KMS-11 (cell line): ENCODE results near the gene TREX2.
"Not testable (repeated sequence)": the region's sequence is repeated elsewhere in the genome, so short reads cannot be mapped to it uniquely, and the experiment has no call there.

Experiments used
- H2AFZ ChIP-seq: fragments of 200-600 bp; sonication (generic); 2 replicates; pipeline ENCODE4 v1.6.1; 2016; ENCODE audit warnings: antibody characterized with exemption, mixed run types, low read depth
- H3K27ac ChIP-seq: fragments of 200-600 bp; sonication (generic); 2 replicates; pipeline ENCODE4 v1.6.1; 2016; ENCODE audit warnings: mild to moderate bottlenecking, mixed run types
- H3K27me3 ChIP-seq: fragments of 200-600 bp; sonication (generic); 2 replicates; pipeline ENCODE4 v1.6.1; 2017; ENCODE audit warnings: mild to moderate bottlenecking, low read depth, mixed run types, moderate library complexity; ENCODE audit not compliant: insufficient read depth
- H3K36me3 ChIP-seq: fragments of 200-600 bp; sonication (generic); 2 replicates; pipeline ENCODE4 v1.6.1; 2017; ENCODE audit warnings: mild to moderate bottlenecking, mixed run types; ENCODE audit not compliant: insufficient read depth
- H3K4me1 ChIP-seq: fragments of 200-600 bp; sonication (generic); 2 replicates; pipeline ENCODE4 v1.6.1; 2016; ENCODE audit warnings: mild to moderate bottlenecking, low read depth, mixed run types; ENCODE audit not compliant: poor library complexity, severe bottlenecking
- H3K4me2 ChIP-seq: fragments of 200-600 bp; sonication (generic); 2 replicates; pipeline ENCODE4 v1.7.0; 2016; ENCODE audit warnings: mild to moderate bottlenecking, mixed run types
- H3K4me3 ChIP-seq: fragments of 200-600 bp; sonication (generic); IDR thresholded peaks from 2 replicates; pipeline ENCODE4 v1.6.1; 2017; ENCODE audit warnings: low read depth, low read length, mixed read lengths; ENCODE audit not compliant: insufficient read depth
- H3K79me2 ChIP-seq: fragments of 200-600 bp; sonication (generic); 2 replicates; pipeline ENCODE4 v1.6.1; 2016; ENCODE audit warnings: low read depth, mixed run types; ENCODE audit not compliant: insufficient read depth
- H3K9ac ChIP-seq: fragments of 200-600 bp; sonication (generic); 2 replicates; pipeline ENCODE4 v1.6.1; 2016; ENCODE audit warnings: mild to moderate bottlenecking, mixed run types
- H4K20me1 ChIP-seq: fragments of 200-600 bp; sonication (generic); 2 replicates; pipeline ENCODE4 v1.6.1; 2016; ENCODE audit warnings: mild to moderate bottlenecking, mixed run types; ENCODE audit not compliant: insufficient read depth
- TF ChIP-seq, protein P1 (sequence below): fragments of 200-600 bp; sonication (generic); conservative IDR thresholded peaks from 2 replicates; pipeline ENCODE4 v1.6.1; 2017; ENCODE audit warnings: low read depth, mild to moderate bottlenecking, antibody characterized with exemption, low read length, moderate library complexity, mixed read lengths

TREX2 gene

DNA sequence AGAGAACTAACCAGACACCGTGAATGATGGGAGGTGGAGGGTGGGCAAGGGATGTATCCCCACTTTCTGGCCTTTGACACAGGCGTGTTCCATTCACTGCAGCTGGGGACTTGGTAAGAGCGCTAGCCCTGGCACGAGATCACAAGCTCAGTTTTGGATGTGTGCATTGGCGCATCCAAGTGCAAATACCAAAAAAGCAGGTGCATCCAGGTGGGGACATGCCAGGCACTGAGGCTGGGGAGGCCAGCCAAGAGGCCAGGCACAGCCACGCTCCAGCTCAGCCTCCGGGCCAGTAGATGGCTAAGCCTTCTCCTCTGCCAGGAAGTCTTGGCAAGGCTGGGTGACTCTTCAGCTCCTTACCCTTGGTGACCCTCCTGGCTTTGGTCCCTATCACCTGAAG, 39.0 kb downstream of the TREX2 start:
- TF ChIP-seq, protein P1, sequence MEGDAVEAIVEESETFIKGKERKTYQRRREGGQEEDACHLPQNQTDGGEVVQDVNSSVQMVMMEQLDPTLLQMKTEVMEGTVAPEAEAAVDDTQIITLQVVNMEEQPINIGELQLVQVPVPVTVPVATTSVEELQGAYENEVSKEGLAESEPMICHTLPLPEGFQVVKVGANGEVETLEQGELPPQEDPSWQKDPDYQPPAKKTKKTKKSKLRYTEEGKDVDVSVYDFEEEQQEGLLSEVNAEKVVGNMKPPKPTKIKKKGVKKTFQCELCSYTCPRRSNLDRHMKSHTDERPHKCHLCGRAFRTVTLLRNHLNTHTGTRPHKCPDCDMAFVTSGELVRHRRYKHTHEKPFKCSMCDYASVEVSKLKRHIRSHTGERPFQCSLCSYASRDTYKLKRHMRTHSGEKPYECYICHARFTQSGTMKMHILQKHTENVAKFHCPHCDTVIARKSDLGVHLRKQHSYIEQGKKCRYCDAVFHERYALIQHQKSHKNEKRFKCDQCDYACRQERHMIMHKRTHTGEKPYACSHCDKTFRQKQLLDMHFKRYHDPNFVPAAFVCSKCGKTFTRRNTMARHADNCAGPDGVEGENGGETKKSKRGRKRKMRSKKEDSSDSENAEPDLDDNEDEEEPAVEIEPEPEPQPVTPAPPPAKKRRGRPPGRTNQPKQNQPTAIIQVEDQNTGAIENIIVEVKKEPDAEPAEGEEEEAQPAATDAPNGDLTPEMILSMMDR, result no peak
- no peaks in the 10 kb centered on the region for H3K79me2 ChIP-seq
- no peak overlapping the region for H3K4me3 ChIP-seq
- no peaks in the 10 kb centered on the region for H3K36me3 ChIP-seq
- H3K27me3 ChIP-seq, result no peaks in the 10 kb centered on the region
- H3K27ac ChIP-seq, result no peak overlapping the region
- H3K4me1 ChIP-seq, result no peaks in the 10 kb centered on the region
- H3K9ac ChIP-seq, result no peak overlapping the region
- H2AFZ ChIP-seq, result no peak overlapping the region
- no peak overlapping the region for H3K4me2 ChIP-seq
- no peaks in the 10 kb centered on the region for H4K20me1 ChIP-seq

DNA sequence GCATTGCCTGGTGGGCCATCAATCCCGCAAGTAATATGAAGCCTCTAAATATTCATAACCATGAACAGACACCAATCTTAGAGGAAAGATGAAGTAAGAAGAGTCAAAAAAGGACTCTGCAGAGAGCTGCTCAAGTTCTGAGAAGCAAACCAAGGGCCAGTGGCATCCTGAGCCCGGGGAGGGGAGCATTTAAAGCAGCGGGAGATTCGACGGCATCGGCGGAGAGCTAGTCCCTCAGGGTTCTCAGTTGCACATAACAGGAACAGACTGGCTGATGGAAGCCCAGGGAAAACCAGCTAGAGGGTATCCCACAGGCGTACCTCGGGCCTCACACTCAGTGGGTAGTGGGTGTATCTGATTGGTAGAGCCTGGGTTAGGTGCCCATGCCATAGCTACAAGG, 39.8 kb downstream of the TREX2 start:
- no peak overlapping the region for H2AFZ ChIP-seq
- no peaks in the 10 kb centered on the region for H3K36me3 ChIP-seq
- H3K4me3 ChIP-seq, result no peak overlapping the region
- no peaks in the 10 kb centered on the region for H4K20me1 ChIP-seq
- H3K4me2 ChIP-seq, result no peak overlapping the region
- TF ChIP-seq, protein P1, result no peak
- H3K27ac ChIP-seq, result no peak overlapping the region
- no peaks in the 10 kb centered on the region for H3K4me1 ChIP-seq
- H3K79me2 ChIP-seq, result no peaks in the 10 kb centered on the region
- no peaks in the 10 kb centered on the region for H3K27me3 ChIP-seq
- no peak overlapping the region for H3K9ac ChIP-seq

DNA sequence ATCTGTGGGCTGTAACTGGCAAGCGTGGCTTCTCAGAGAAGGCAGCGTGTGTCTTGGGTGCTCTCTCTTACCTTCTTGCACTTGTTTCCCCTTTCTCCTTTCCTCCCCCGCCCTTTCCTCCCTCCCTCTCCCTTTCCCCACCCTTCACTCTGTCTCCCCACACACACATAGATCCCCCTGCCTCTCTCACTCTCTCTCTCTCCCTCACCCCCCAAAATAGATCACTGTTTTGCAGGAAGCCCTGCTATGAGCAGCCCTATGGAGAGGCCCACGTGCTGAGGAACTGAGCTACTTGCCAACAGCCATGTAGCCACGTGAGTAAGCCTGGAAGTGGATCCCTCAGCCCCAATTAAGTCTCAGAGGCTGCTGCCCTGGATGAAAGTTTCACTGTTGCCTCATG, 40.4 kb downstream of the TREX2 start:
- H3K4me2 ChIP-seq, result no peak overlapping the region
- H4K20me1 ChIP-seq, result no peaks in the 10 kb centered on the region
- TF ChIP-seq, protein P1, result no peak
- no peaks in the 10 kb centered on the region for H3K36me3 ChIP-seq
- no peaks in the 10 kb centered on the region for H3K27me3 ChIP-seq
- H3K4me1 ChIP-seq, result no peaks in the 10 kb centered on the region
- no peak overlapping the region for H3K27ac ChIP-seq
- no peak overlapping the region for H2AFZ ChIP-seq
- H3K79me2 ChIP-seq, result no peaks in the 10 kb centered on the region
- H3K9ac ChIP-seq, result no peak overlapping the region
- H3K4me3 ChIP-seq, result no peak overlapping the region

DNA sequence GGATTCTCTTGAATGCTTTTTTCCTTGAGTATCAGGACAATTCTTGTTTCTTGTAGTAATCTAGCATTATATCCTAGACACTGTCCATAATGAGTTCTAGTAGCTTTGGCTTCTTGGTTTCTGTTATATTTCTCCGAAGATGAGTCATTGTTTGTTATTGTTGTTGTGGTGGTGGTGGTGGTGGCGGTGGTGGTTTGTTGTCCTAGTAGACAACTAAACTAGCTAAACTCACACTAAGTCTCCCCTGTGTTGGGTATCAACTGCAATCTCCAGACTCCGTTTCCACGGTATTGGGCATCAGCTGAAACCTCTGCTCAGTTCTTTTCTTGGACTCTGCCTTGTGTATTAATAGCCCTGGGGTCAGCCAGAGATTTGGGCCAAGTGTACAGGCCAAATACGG, 41.5 kb downstream of the TREX2 start:
- H2AFZ ChIP-seq, H3K36me3 ChIP-seq, H3K4me3 ChIP-seq, H3K27me3 ChIP-seq, H3K4me1 ChIP-seq, H3K9ac ChIP-seq, H3K4me2 ChIP-seq, H3K79me2 ChIP-seq, H3K27ac ChIP-seq, H4K20me1 ChIP-seq: not testable (repeated sequence)

DNA sequence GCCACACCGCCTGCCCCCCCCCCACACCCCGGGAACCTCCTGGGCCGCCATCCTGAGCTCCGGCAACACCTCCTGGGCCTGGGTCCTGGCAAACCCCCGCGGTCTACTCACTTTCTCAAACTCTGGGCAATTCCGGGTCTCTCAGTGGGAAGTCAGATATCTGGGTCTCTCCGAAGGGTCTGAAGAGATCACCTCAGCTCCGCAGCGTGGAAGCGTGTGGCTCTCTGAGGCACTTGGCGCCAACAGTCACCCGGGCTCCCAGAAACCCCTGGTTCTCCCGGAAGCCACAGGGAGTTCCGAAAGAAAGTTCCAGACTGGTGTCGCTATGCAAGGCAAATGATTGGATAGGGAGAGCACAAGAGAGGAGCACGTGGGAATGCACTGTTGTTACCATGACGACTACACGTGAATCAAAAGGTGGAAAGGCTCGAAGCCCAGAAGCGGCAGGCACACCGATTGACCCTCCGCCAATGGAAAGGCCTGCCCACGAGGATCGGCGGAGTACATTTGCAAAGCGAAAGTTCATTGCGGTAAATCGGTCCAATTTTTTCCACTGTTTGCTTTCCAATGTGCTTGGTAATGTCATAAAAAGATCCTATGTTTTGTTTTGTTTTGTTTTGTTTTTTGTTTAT, 44.6 kb downstream of the TREX2 start, which contains the start of gene PNMA6E:
PNMA6E (minus strand) TSS at position 218 of the 632 bp plus-strand sequence. CDS start 2,501 bp downstream, outside the sequence.
- Histone ChIP-seq H3K79me2 (no peaks in the 10 kb centered on the region), H4K20me1 (no peaks in the 10 kb centered on the region), H3K4me3 (no peak within 1 kb of the TSS), H3K36me3 (no peaks in the 10 kb centered on the region), H3K27ac (no peak within 1 kb of the TSS), H3K4me2 (no peak within 1 kb of the TSS), H3K27me3 (no peaks in the 10 kb centered on the region), H3K9ac (no peak within 1 kb of the TSS), H2AFZ (no peak within 1 kb of the TSS), H3K4me1 (no peaks in the 10 kb centered on the region)
- TF ChIP-seq, protein P1, result no peak
